ENCODE measurements around the gene ANAPC4.

GRCh38 chr4:25417014-25417413 lies 40.0 kb downstream of the ANAPC4 start:
- TF ChIP-seq CTCF (IDR thresholded peaks at IDR 0.05; ENCODE audit: low read length), result no peak
- TF ChIP-seq EZH2 (IDR thresholded peaks at IDR 0.05; ENCODE audit: borderline replicate concordance, low read length), result no peak

All from OCI-LY1 (cell line).